Liver (tissue), 3 donors: ENCODE data around the gene MYO7A.

Experiments used
- ATF3 ChIP-seq: IDR thresholded peaks from 2 replicates; pipeline ENCODE4 v1.6.1; 2016; ENCODE audit warnings: antibody characterized with exemption
- CTCF ChIP-seq: fragments of 150-350 bp; IDR thresholded peaks from 2 replicates; pipeline ENCODE4 v1.5.1; 2017; ENCODE audit warnings: improper control_type of control experiment, low read depth, low read length; ENCODE audit not compliant: missing input control
- EGR1 ChIP-seq, 2 donors: IDR thresholded peaks; 2 replicates each; pipeline ENCODE4 v1.6.1; 2016 to 2018; ENCODE audit warnings: antibody characterized with exemption in 2 of 2, low read depth in 2 of 2
- JUND ChIP-seq, 2 donors: IDR thresholded peaks; 2 replicates each; pipeline ENCODE4 v1.6.1; 2016; ENCODE audit warnings: antibody characterized with exemption in 2 of 2
- RAD21 ChIP-seq, 2 donors: IDR thresholded peaks; 2 replicates each; pipeline ENCODE4 v1.6.1; 2016; ENCODE audit warnings: antibody characterized with exemption in 2 of 2, mild to moderate bottlenecking in 2 of 2
- REST ChIP-seq: IDR thresholded peaks from 2 replicates; pipeline ENCODE4 v1.6.1; 2016; ENCODE audit warnings: antibody characterized with exemption, mild to moderate bottlenecking
- SP1 ChIP-seq: IDR thresholded peaks from 2 replicates; pipeline ENCODE4 v1.6.1; 2018; ENCODE audit warnings: antibody characterized with exemption, mild to moderate bottlenecking
- TAF1 ChIP-seq: conservative IDR thresholded peaks from 2 replicates; pipeline ENCODE4 v1.6.1; 2016; ENCODE audit warnings: antibody characterized with exemption, mild to moderate bottlenecking
- donor health status: healthy.
- donor health status: healthy.

- TF ChIP-seq RAD21 (IDR thresholded peaks at IDR 0.05) (peak; percentile 11 to 46), CTCF (no peak), SP1 (peak; percentile 47), EGR1 (IDR thresholded peaks at IDR 0.05; ENCODE audit: low read depth in 2 of 2) (no peak), REST (peak; percentile 5), JUND (IDR thresholded peaks at IDR 0.05) (peak in 1 of 2 donors; percentile 56), ATF3 (no peak), TAF1 (no peak)
Observed at GRCh38 chr11:77130763-77131513, 2.9 kb downstream of the MYO7A start.
